Left renal cortex interstitium (tissue), 4 donors: ENCODE data around the gene DPM2. TPM values are rescaled to one million over a fixed set of nuclear protein-coding genes. Genes with fewer than 3 reads are reported as not detected.

Experiments
- DNase-seq, 4 donors: peaks; one replicate each; pipeline ENCODE4 v3.0.0-alpha.2; 2013; ENCODE audit warnings: low read depth in 4 of 4, low spot score in 2 of 4, missing footprints in 1 of 4
- polyA plus RNA-seq, 4 donors: library from polyadenylated mRNA; unstranded; fragments of 120-200 nt; gene quantifications; one replicate each; pipeline ENCODE4 v1.2.1, GENCODE V29; 2013; ENCODE audit not compliant: insufficient read length in 4 of 4

DPM2 gene
- polyA plus RNA-seq, 4 donors = 35.4 to 42.3 (median 37.2) TPM

DNA sequence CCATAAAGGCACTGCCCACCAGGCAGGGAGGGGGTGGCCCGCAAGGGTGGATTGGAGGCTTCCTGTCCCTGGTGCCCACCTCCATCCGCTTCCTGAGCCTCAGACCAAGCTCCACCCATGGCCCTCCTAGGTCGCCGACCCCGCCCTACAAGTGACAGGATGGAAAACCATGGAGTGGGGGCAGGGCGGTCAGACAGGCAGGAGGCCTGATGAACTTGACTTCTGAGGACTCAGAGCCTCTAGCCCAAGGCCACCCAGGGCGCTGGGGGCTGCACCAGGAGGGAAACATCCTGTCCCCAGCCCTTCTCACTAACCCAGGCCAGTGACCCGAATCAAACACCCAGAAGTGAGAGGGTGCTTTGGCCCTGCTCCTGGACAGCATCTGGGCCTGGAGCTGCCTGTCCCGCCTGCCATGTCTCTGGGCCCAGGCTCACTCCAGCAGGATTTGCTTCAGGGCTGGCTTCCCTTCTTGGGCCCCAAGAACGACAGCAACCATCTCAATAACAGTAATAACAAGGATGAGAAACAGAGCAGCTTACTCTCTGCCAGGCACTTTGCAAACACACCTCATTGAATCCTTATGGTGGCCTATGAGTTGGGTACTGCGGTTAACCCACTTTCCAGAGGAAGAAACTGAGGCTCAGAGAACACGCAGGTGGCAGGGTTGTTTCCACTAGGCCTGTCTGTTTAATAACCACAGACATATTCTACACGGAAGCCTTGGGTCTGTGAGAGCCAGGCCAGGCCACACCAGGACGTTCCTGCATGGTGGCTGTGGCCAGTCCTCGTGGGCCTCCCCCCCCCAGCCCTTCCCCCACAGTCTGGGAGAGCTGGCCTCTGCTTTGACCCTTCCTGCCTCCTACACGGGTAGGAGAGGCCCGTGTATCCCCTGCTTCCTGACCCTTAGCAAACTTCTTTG is 33.8 kb downstream of the DPM2 start:
- no peak for DNase-seq

- no peak for DNase-seq
Observed at GRCh38 chr9:127899128-127899943, 38.3 kb downstream of the DPM2 start, which contains the start of gene ST6GALNAC6. TSS of gene ST6GALNAC6 (minus strand) at chr9:127899603. CDS start at chr9:127897981, 1,622 bp downstream.

DNA sequence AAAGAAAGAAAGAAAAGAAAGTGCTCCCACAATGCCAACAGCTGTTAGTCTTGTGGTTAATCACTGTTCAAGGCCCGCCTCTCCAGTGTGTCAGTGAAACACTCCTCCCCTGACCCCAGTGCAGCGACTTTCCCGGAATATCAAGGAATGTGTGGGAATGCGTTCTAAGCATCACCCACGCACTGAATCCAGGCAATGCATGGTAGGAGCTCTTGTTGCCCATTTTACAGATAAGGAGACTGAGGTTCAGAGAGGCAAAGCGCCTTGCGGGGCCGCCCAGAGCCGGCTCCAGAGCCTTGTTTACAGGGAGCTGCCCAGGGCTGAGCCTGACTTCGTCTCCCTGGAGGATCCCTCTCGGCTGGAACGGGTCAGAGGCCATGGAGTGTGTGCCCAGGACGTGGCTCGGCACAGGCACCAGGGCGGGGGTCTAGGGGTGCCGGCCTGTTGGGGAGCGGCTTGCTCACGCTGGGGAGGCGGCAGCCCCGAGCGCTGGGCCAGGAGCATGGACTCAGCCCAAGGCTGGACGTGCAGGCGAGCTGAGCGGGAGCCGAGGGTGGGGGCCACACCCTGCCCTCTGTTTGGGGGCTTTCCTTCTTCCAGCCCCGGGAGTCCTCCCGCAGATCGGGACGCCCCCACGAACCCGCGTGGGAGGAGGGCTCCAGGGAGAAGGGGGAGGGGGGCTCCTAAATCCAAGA is 39.1 kb downstream of the DPM2 start:
- no peak for DNase-seq

DNA sequence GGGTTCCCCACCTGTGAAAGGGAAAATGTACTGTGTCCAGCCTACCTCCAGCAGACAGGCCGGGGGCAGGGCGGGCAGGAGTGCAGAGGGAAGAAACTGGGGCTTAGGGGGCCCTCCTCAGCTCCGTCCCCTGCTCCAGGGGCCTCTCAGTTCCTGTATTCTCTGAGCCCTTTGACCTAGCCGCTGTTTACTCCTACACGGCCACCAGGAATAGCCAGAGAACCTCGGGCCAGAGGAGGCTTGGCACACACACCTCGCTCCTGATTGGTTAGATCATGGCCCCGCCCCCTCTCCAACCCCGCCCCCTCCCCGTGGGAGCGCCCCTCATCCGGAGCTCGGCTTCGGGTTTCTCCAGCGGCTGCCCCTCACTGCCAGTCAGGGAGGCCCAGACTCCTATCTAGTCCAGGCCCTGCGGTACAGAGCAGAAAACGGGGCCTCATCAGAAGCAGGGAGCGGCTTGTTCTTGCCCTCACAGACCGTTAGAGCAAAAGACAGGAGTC is 40.4 kb downstream of the DPM2 start:
- DNase-seq = no peak

GRCh38 chr9:127896395-127897192 is 41.1 kb downstream of the DPM2 start:
- DNase-seq = no peak

DNA sequence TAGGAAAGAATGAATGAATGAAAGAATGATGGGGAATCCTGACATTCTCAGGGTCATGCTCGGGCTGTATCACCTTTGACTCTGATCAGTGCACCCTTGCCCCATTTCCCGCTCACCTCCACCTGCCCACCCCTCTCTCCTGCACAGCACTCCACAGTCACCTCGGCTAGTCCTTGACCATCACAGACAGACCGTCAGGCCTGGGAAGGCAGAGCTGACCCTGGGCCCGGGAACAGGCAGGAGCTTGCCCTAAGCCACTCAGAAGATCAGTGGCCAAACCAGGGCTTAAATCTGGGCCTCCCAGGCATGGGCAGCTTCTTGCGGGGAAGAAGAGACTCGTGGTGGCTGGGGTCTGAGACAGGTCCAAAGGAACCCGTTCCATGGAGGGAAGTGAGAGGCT is 41.8 kb downstream of the DPM2 start:
- no peak for DNase-seq

GRCh38 chr9:127893392-127893791 is 44.3 kb downstream of the DPM2 start:
- no peak for DNase-seq

GRCh38 chr9:127892831-127893230 is 44.8 kb downstream of the DPM2 start:
- DNase-seq = no peak

GRCh38 chr9:127890053-127890452 is 47.6 kb downstream of the DPM2 start:
- DNase-seq = no peak

- DNase-seq = no peak
Observed at GRCh38 chr9:127887792-127888191, 49.9 kb downstream of the DPM2 start.

- no peak for DNase-seq
Observed at GRCh38 chr9:127886401-127886972, 51.2 kb downstream of the DPM2 start.

GRCh38 chr9:127885508-127886281 is 52.0 kb downstream of the DPM2 start:
- DNase-seq = no peak

Other genes with a start within 250 kb of the DPM2 start
- 1 to 10 TPM; 2.6 to 7.7 (median 5.4) TPM for gene CFAP157, start 230.9 kb downstream of the DPM2 start, polyA plus RNA-seq
- gene PTRH1, start 222.2 kb downstream of the DPM2 start, polyA plus RNA-seq = 10 to 100 TPM in 3 of 4 donors, 1 to 10 TPM in 1; 7.4 to 21.6 (median 14.2) TPM
- under 1 TPM; 0.20 to 0.30 (median 0.27) TPM for gene TTC16, start 221.8 kb downstream of the DPM2 start, polyA plus RNA-seq
- gene TOR2A, start 202.6 kb downstream of the DPM2 start, polyA plus RNA-seq = 10 to 100 TPM; 13.7 to 21.6 (median 16.8) TPM
- gene SH2D3C, start 159.2 kb downstream of the DPM2 start, polyA plus RNA-seq = 10 to 100 TPM; 13.8 to 18.6 (median 16.0) TPM
- 10 to 100 TPM; 63.5 to 84.3 (median 72.4) TPM for gene CDK9, start 151.8 kb downstream of the DPM2 start, polyA plus RNA-seq
- 10 to 100 TPM; 40.7 to 55.2 (median 48.9) TPM for gene FPGS, start 135.0 kb downstream of the DPM2 start, polyA plus RNA-seq
- 100 to 1,000 TPM in 1 of 4 donors, 10 to 100 TPM in 3; 74.4 to 112 (median 80.8) TPM for gene ENG, start 83.2 kb downstream of the DPM2 start, polyA plus RNA-seq
- 10 to 100 TPM; 38.3 to 60.4 (median 48.1) TPM for gene AK1, start 60.2 kb downstream of the DPM2 start, polyA plus RNA-seq
- 10 to 100 TPM; 41.4 to 53.1 (median 47.2) TPM for gene ST6GALNAC6, start 38.3 kb downstream of the DPM2 start, polyA plus RNA-seq
- gene ST6GALNAC4, start 20.8 kb downstream of the DPM2 start, polyA plus RNA-seq = 10 to 100 TPM; 10.4 to 17.2 (median 13.7) TPM
- 1 to 10 TPM; 1.1 to 2.8 (median 2.3) TPM for gene PIP5KL1, start 7.1 kb downstream of the DPM2 start, polyA plus RNA-seq
- gene EEIG1, start 43.1 kb upstream of the DPM2 start, polyA plus RNA-seq = 10 to 100 TPM; 34.0 to 46.4 (median 38.3) TPM
- 10 to 100 TPM in 3 of 4 donors, 1 to 10 TPM in 1; 9.5 to 12.0 (median 10.6) TPM for gene NAIF1, start 129.5 kb upstream of the DPM2 start, polyA plus RNA-seq
- gene SLC25A25, start 130.4 kb upstream of the DPM2 start, polyA plus RNA-seq = 10 to 100 TPM; 12.7 to 15.8 (median 13.9) TPM
- gene PTGES2, start 189.9 kb upstream of the DPM2 start, polyA plus RNA-seq = 10 to 100 TPM; 36.7 to 71.6 (median 58.3) TPM
- gene LCN2, start 211.6 kb upstream of the DPM2 start, polyA plus RNA-seq = 1 to 10 TPM in 3 of 4 donors, under 1 TPM in 1; 0.29 to 1.8 (median 1.1) TPM
- gene BBLN, start 222.4 kb upstream of the DPM2 start, polyA plus RNA-seq = 10 to 100 TPM; 35.1 to 69.6 (median 56.1) TPM